Upper lobe of left lung (tissue), 4 donors: Measurements from ENCODE around the gene DMD.

Source experiments
- CTCF ChIP-seq, 6 experiments: fragments of 450-650 bp in 4 of 6; fragments of 200-600 bp in 2 of 6; sonication (generic) in 2 of 6; IDR thresholded peaks; one replicate each; pipeline ENCODE4 v1.5.1; 2016 to 2019; ENCODE audit warnings: antibody characterized with exemption in 6 of 6
- EP300 ChIP-seq, 4 donors: sonication (generic); formaldehyde crosslinking; IDR thresholded peaks; one replicate each; pipeline ENCODE4 v1.5.1; 2017; ENCODE audit warnings: antibody characterized with exemption in 4 of 4, control low read depth in 2 of 4
- POLR2A ChIP-seq, 4 donors: fragments of 450-650 bp; IDR thresholded peaks; one replicate each; pipeline ENCODE4 v1.5.1; 2016 to 2017; ENCODE audit warnings: antibody characterized with exemption in 4 of 4, mild to moderate bottlenecking in 2 of 4
- POLR2AphosphoS5 ChIP-seq, 2 donors: sonication (generic); formaldehyde crosslinking; IDR thresholded peaks; one replicate each; pipeline ENCODE4 v1.5.1; 2017; ENCODE audit warnings: antibody characterized with exemption in 2 of 2

- TF ChIP-seq CTCF (IDR thresholded peaks at IDR 0.05) (no peak), POLR2A (IDR thresholded peaks at IDR 0.05) (no peak), POLR2AphosphoS5 (IDR thresholded peaks at IDR 0.05) (no peak), EP300 (IDR thresholded peaks at IDR 0.05) (no peak)
These were observed 1639.0 kb downstream of the DMD start for GRCh38 chrX:31572360-31572759.
